HepG2 (cell line): Measurements from ENCODE around the gene MSI2. TPM values are rescaled to one million over a fixed set of nuclear protein-coding genes. Genes with fewer than 3 reads are reported as not detected.

Experiments used
- CHCHD3 ChIP-seq: sonication (generic); formaldehyde crosslinking; IDR thresholded peaks from 2 replicates; pipeline ENCODE4 v1.8.0; 2022; ENCODE audit warnings: mild to moderate bottlenecking, missing genetic modification reagents, moderate library complexity
- CHD2 ChIP-seq: IDR thresholded peaks from 2 replicates; pipeline ENCODE4 v1.6.1; 2011; ENCODE audit warnings: low read depth, low read length, improper control_type of control experiment
- ISL2 ChIP-seq: sonication (generic); formaldehyde crosslinking; IDR thresholded peaks from 2 replicates; pipeline ENCODE4 v1.5.0; 2020; ENCODE audit warnings: missing genetic modification reagents
- KMT2B ChIP-seq: IDR thresholded peaks from 2 replicates; pipeline ENCODE4 v1.6.1; 2016; ENCODE audit warnings: missing genetic modification reagents, missing compliant biosample characterization
- NBN ChIP-seq: fragments of 450-650 bp; conservative IDR thresholded peaks from 2 replicates; pipeline ENCODE4 v1.6.1; 2017
- SMYD3 ChIP-seq: sonication (generic); formaldehyde crosslinking; IDR thresholded peaks from 2 replicates; pipeline ENCODE4 v1.8.1; 2023; ENCODE audit warnings: mild to moderate bottlenecking, missing genetic modification reagents
- ZNF253 ChIP-seq: sonication (generic); formaldehyde crosslinking; IDR thresholded peaks from 2 replicates; pipeline ENCODE4 v1.8.0; 2022; ENCODE audit warnings: mild to moderate bottlenecking, missing genetic modification reagents, borderline replicate concordance
- ZNF317 ChIP-seq: sonication (generic); formaldehyde crosslinking; IDR thresholded peaks from 2 replicates; pipeline ENCODE4 v1.5.0; 2020; ENCODE audit warnings: mild to moderate bottlenecking, missing genetic modification reagents
- ZNF777 ChIP-seq: sonication (generic); formaldehyde crosslinking; IDR thresholded peaks from 2 replicates; pipeline ENCODE4 v1.4.0; 2020; ENCODE audit warnings: missing genetic modification reagents
- polyA plus RNA-seq, 8 experiments: library from polyadenylated mRNA; depleted of rRNA in 3 of 8; stranded (reverse) in 7 of 8; unstranded in 1 of 8; fragments of >200 nt; fragmentation: Illumina TruSeq in 4 of 8; extraction: Trizol in 4 of 8; gene quantifications; 2 replicates each; pipeline versions ENCODE4 v1.2.1 to v1.2.3, GENCODE V29; 2011 to 2016; ENCODE audit warnings: low read depth in 4 of 8, missing spikeins in 1 of 8, mixed read lengths in 1 of 8; ENCODE audit not compliant: insufficient read depth in 1 of 8
- total RNA-seq, 5 experiments: library from RNA; depleted of rRNA; stranded (reverse); fragments of >200 nt; fragmentation: Illumina TruSeq; extraction: Trizol; gene quantifications; 2 replicates each; pipeline ENCODE4 v1.2.3, GENCODE V29; 2016; ENCODE audit warnings: low read depth in 1 of 5
- TF ChIP-seq, protein P1 (sequence below): sonication (generic); formaldehyde crosslinking; IDR thresholded peaks from 2 replicates; pipeline ENCODE4 v1.4.0; 2020; ENCODE audit warnings: missing genetic modification reagents
- TF ChIP-seq, protein P2 (sequence below): sonication (generic); formaldehyde crosslinking; IDR thresholded peaks from 2 replicates; pipeline ENCODE4 v1.5.0; 2020; ENCODE audit warnings: missing genetic modification reagents, mild to moderate bottlenecking, borderline replicate concordance
- TF ChIP-seq, protein P3 (sequence below): sonication (generic); formaldehyde crosslinking; IDR thresholded peaks from 2 replicates; pipeline ENCODE4 v1.8.1; 2023; ENCODE audit warnings: mild to moderate bottlenecking, missing genetic modification reagents
- TF ChIP-seq, protein P4 (sequence below), 2 experiments: sonication (generic) in 1 of 2; formaldehyde crosslinking in 1 of 2; IDR thresholded peaks; 2 replicates each; pipeline versions ENCODE4 v1.6.1 to v1.9.0; 2014 to 2022; ENCODE audit warnings: antibody characterized with exemption in 1 of 2, borderline replicate concordance in 1 of 2, inconsistent platforms in 1 of 2, low read depth in 1 of 2, missing genetic modification reagents in 1 of 2
- TF ChIP-seq, protein P5 (sequence below): sonication (generic); formaldehyde crosslinking; IDR thresholded peaks from 2 replicates; pipeline ENCODE4 v1.4.0; 2020; ENCODE audit warnings: missing genetic modification reagents

The MSI2 gene
- total and polyA plus RNA-seq, 2 of the 13 experiments (the other 11 are each of a cell fraction or from before 2014, with no cell fraction given): 77.5 to 78.4 TPM

DNA sequence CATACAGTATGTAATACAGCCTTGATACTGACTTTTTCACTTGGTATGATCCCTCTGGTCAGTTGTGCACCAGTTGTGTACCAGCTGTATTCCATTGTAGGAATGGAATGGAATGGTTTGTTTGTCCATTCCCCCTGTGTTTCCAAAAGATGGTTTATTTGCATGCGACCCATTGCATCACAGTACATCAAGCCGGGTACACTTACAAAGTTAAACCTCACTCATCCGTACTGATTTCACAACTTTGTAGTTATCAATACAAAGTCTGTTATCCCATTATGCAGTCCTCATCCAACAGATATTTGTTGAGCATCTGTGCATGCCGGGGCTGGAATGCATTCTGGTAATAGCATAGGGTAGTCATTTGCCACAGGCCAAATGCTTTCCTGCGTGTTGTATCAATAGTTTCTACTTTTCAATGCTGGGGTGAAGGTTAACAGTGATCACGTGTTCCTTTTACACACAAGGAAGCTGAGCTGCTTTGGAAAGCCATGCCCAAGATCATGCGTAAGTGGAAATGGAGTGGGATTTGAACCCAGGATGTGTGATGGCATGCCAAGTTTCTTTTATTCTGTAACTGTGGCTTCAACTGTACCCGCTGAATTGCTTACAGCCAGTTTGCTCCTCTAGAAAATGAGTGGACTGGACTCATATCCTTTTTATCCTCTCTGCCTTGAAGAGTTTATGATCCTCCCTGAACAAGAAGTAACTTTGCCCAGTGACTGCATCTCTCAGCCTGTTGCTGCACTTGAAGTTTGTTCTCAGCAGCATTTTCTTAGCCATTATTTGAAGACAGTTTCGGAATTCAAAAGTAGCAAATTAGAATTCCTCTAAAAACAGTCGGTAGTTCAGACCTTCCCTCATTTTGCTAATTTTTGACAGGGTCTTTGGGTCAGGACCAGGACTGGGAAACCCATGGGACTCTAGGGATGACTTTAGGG lies 260.2 kb downstream of the MSI2 start (continued):
- TF ChIP-seq, protein P1, sequence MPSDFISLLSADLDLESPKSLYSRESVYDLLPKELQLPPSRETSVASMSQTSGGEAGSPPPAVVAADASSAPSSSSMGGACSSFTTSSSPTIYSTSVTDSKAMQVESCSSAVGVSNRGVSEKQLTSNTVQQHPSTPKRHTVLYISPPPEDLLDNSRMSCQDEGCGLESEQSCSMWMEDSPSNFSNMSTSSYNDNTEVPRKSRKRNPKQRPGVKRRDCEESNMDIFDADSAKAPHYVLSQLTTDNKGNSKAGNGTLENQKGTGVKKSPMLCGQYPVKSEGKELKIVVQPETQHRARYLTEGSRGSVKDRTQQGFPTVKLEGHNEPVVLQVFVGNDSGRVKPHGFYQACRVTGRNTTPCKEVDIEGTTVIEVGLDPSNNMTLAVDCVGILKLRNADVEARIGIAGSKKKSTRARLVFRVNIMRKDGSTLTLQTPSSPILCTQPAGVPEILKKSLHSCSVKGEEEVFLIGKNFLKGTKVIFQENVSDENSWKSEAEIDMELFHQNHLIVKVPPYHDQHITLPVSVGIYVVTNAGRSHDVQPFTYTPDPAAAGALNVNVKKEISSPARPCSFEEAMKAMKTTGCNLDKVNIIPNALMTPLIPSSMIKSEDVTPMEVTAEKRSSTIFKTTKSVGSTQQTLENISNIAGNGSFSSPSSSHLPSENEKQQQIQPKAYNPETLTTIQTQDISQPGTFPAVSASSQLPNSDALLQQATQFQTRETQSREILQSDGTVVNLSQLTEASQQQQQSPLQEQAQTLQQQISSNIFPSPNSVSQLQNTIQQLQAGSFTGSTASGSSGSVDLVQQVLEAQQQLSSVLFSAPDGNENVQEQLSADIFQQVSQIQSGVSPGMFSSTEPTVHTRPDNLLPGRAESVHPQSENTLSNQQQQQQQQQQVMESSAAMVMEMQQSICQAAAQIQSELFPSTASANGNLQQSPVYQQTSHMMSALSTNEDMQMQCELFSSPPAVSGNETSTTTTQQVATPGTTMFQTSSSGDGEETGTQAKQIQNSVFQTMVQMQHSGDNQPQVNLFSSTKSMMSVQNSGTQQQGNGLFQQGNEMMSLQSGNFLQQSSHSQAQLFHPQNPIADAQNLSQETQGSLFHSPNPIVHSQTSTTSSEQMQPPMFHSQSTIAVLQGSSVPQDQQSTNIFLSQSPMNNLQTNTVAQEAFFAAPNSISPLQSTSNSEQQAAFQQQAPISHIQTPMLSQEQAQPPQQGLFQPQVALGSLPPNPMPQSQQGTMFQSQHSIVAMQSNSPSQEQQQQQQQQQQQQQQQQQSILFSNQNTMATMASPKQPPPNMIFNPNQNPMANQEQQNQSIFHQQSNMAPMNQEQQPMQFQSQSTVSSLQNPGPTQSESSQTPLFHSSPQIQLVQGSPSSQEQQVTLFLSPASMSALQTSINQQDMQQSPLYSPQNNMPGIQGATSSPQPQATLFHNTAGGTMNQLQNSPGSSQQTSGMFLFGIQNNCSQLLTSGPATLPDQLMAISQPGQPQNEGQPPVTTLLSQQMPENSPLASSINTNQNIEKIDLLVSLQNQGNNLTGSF (CRISPR knock-in tag): no peak
- TF ChIP-seq ZNF317 (peak; percentile 49; the same call in 1 of the 2 replicates), ZNF777 (CRISPR knock-in tag) (no peak; the same call in 1 of the 2 replicates), CHD2 (no peak), NBN (no peak), ZNF253 (CRISPR knock-in tag) (no peak), ISL2 (peak; percentile 95), CHCHD3 (no peak), KMT2B (peak; percentile 34; the same call in 1 of the 2 replicates), SMYD3 (no peak)
- TF ChIP-seq, protein P2, sequence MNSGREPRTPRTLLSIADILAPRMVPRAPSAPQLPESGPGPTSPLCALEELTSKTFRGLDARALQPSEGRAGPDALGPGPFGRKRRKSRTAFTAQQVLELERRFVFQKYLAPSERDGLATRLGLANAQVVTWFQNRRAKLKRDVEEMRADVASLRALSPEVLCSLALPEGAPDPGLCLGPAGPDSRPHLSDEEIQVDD (CRISPR knock-in tag): no peak
- TF ChIP-seq, protein P3, sequence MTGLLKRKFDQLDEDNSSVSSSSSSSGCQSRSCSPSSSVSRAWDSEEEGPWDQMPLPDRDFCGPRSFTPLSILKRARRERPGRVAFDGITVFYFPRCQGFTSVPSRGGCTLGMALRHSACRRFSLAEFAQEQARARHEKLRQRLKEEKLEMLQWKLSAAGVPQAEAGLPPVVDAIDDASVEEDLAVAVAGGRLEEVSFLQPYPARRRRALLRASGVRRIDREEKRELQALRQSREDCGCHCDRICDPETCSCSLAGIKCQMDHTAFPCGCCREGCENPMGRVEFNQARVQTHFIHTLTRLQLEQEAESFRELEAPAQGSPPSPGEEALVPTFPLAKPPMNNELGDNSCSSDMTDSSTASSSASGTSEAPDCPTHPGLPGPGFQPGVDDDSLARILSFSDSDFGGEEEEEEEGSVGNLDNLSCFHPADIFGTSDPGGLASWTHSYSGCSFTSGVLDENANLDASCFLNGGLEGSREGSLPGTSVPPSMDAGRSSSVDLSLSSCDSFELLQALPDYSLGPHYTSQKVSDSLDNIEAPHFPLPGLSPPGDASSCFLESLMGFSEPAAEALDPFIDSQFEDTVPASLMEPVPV (CRISPR knock-in tag): no peak
- TF ChIP-seq, protein P4, sequence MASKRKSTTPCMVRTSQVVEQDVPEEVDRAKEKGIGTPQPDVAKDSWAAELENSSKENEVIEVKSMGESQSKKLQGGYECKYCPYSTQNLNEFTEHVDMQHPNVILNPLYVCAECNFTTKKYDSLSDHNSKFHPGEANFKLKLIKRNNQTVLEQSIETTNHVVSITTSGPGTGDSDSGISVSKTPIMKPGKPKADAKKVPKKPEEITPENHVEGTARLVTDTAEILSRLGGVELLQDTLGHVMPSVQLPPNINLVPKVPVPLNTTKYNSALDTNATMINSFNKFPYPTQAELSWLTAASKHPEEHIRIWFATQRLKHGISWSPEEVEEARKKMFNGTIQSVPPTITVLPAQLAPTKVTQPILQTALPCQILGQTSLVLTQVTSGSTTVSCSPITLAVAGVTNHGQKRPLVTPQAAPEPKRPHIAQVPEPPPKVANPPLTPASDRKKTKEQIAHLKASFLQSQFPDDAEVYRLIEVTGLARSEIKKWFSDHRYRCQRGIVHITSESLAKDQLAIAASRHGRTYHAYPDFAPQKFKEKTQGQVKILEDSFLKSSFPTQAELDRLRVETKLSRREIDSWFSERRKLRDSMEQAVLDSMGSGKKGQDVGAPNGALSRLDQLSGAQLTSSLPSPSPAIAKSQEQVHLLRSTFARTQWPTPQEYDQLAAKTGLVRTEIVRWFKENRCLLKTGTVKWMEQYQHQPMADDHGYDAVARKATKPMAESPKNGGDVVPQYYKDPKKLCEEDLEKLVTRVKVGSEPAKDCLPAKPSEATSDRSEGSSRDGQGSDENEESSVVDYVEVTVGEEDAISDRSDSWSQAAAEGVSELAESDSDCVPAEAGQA (IDR thresholded peaks at IDR 0.05; ENCODE audit: low read depth): no peak
- TF ChIP-seq, protein P4 (CRISPR knock-in tag; IDR thresholded peaks at IDR 0.05; ENCODE audit: borderline replicate concordance): no peak
- TF ChIP-seq, protein P5, sequence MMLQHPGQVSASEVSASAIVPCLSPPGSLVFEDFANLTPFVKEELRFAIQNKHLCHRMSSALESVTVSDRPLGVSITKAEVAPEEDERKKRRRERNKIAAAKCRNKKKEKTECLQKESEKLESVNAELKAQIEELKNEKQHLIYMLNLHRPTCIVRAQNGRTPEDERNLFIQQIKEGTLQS (CRISPR knock-in tag): peak; percentile 85
